Breast epithelium (tissue), 3 donors: ENCODE data around the gene GRIN1.
"Not testable (repeated sequence)": the region's sequence is repeated elsewhere in the genome, so short reads cannot be mapped to it uniquely, and the experiment has no call there.

ENCODE experiments used
- CTCF ChIP-seq, 3 donors: fragments of 450-650 bp; IDR thresholded peaks; one replicate each; pipeline ENCODE4 v1.5.1; 2016 to 2017; ENCODE audit warnings: antibody characterized with exemption in 3 of 3, mild to moderate bottlenecking in 3 of 3, moderate library complexity in 3 of 3
- POLR2A ChIP-seq: fragments of 450-650 bp; IDR thresholded peaks from one replicate; pipeline ENCODE4 v1.6.1; 2016; ENCODE audit warnings: antibody characterized with exemption, mild to moderate bottlenecking, moderate library complexity
- POLR2AphosphoS5 ChIP-seq, 3 donors: sonication (generic); formaldehyde crosslinking; IDR thresholded peaks; one replicate each; pipeline ENCODE4 v1.6.1; 2017; ENCODE audit warnings: antibody characterized with exemption in 3 of 3

- TF ChIP-seq POLR2AphosphoS5 (IDR thresholded peaks at IDR 0.05); CTCF (IDR thresholded peaks at IDR 0.05); POLR2A: not testable (repeated sequence)
Measured at GRCh38 chr9:137118092-137118603, 20.8 kb upstream of the GRIN1 start.
